Iris pigment epithelial cell (primary cell): ENCODE results near the gene CCDC88C.
A peak's percentile ranks its signal among the peaks of the same experiment; 100 is the strongest.

Source experiments
- DNase-seq: peaks from one replicate; pipeline ENCODE4 v3.0.0-alpha.2; 2011; ENCODE audit warnings: low read depth

The CCDC88C gene

GRCh38 chr14:91305650-91306431 lies 111.8 kb downstream of the CCDC88C start:
- DNase-seq, result no peak

DNA sequence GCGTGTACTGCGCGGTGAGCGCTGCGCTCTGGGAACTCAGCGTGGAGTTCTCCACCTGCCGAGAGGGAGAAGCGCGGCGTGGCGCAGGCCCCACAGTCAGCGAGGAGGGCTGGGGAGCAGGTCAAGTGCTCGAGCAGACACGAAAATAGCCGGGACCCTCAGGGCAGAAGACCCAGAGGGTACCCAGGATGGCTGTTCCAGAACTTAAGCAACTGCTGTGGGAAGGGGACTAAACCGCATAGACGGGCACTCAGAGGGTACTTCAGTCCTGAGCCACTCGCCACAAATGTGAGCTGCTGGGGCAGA lies 113.7 kb downstream of the CCDC88C start:
- no peak for DNase-seq

GRCh38 chr14:91303091-91303923 lies 114.3 kb downstream of the CCDC88C start:
- no peak for DNase-seq

DNA sequence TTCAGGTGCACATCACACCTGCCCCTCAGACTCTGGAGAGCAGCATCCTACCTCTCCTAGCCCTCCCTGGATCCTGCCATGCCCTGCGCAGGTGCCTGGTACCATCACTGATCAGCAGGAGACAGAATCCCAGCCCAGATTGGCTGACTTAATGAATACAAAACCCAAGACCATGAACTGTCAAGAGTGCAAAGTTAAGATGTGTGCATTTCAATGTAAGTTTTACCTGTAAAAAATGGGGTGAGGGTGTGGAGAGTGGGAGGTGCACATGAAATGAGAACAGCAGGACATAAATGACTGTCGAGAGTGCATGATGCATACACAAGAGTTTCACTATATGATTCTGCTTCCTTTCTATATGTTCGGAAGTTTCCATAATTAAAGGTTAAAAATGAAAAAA lies 115.2 kb downstream of the CCDC88C start:
- DNase-seq, result no peak

DNA sequence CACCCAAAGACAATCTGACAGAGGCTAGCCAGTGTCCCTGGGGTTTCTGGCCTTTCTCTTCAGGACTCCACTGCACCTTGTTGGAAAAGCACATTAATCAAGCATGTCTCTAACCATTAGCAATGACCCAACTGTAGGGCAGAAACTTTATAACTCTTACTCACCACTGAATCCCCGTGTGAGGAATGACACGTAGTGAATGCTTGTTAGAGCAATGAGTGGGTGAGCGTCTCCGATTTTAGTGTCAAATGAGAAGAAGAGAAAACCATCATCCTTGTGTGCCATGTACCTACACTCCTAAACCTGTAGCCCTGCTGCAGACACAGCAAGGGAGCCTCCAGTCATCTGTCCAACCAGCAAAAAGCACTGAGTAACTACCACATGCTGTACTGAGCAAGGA lies 116.7 kb downstream of the CCDC88C start:
- DNase-seq, result no peak

DNA sequence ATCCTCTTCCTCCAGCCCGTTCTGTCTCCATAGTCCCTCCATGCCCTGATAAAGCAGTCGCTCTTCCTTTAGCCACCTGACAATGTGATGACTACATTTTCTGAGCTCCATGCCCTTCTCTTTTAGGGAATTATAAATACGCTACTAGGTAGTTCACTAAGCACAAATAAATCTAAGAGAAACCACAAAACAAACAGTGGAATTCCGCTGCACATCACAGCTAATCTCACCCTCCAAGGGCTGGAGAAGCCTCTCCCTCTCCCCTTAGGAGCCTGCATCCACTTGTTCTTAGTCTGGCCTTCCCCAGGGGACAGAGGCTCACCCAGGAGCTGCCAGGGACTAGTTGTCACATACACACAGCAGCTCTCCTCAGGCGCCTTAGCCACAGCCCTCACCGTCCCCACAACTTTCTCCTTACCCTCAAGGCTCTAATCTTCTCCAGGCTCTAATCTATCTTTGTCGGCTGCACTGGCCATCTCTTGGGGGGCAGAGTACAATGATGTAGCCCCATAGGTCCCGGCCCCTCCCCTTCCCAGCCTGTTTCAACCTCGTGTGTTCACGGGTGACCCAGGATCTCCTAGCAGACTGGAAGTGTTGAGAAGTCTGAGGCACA lies 117.2 kb downstream of the CCDC88C start:
- DNase-seq, result peak; percentile 29

DNA sequence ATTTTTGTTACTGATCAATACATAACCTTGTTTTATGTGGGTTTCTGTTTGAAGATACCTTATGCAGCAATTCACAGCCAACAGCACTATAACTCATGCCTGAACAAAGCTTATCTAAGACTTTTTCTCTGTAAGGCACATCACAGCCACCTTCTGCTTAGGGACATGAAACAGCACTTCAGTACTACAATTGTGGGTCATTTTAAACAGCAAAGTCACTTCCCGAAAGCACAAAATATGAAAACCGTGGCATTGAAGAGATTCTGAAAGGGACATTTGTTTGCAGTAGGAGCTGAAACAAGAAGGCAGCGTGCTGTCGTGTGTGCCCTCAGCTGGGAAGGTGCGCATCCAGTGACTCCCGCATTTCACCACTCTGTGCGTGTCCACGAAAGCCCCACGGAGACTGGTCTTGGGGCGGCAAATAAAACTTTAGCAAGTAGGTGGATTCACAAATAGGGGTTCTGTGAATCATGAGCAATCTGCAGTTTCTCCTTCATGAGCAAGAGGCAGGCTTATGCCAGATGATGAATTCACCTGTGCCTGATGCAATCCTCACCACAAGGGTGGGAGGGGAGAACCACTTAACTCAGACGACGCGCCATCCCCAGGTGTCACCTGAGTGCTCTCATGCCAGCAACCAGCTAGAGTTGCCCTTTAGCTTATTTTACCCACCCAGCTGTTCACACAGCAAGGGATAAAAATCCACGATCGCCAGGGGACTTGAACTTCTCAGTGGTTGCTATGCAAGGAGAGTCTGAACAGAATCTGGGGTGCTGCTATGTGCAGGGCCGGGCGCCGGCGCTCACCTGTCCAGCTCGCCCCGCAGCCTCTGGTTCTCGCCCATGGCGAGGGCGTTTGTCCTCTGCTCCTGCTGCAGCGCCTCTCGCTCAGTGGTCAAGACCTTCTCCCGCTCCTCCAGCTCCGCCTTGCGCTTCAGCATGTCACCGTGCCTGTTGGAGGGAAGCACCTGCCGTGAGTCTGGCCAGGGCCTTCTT lies 118.2 kb downstream of the CCDC88C start:
- no peak for DNase-seq

DNA sequence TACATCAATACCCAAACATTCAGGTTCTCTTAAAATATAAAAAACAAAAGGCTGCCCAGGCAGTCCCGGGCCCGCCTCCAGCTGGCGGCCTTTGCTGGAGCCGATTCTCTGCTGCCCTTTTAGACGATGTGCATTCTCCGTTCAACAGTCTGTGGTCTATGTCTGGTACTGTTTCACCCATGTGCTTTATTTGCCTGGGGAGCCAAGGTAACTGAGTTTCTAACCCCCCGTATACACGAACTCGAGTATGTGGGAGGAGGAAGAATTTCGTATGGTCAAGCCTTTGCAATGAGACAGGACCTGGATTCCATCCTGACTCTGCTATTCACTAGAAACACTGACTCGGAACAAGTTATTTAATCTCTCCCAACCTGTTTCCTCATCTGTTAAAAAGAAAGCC lies 119.0 kb downstream of the CCDC88C start:
- DNase-seq, result no peak

- no peak for DNase-seq
Observed at GRCh38 chr14:91297081-91297711, 120.4 kb downstream of the CCDC88C start.

GRCh38 chr14:91295851-91296796 lies 121.5 kb downstream of the CCDC88C start:
- DNase-seq, result no peak

- DNase-seq, result no peak
Observed at GRCh38 chr14:91295276-91295845, 122.3 kb downstream of the CCDC88C start.

GRCh38 chr14:91294153-91294552 lies 123.5 kb downstream of the CCDC88C start:
- no peak for DNase-seq

GRCh38 chr14:91293281-91293680 lies 124.3 kb downstream of the CCDC88C start:
- DNase-seq, result no peak

DNA sequence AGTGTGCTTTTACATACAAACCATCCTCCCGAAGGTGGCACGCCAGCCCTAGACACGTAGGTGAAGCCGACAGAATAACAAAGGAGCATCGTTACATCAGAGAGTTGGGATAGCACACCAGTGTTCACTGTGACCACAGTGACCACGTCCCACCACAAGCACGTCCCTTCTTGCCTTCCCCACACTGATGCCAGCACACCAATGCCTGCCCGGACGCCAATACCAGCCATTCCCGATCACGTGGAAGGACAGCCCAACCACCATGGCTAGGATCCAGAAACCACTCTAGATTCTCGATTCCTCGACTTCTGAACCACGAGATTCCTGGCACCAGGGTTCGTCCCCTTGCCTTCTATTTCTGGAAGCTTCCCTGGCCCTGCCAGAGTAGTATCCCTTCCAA lies 125.1 kb downstream of the CCDC88C start:
- DNase-seq, result no peak

DNA sequence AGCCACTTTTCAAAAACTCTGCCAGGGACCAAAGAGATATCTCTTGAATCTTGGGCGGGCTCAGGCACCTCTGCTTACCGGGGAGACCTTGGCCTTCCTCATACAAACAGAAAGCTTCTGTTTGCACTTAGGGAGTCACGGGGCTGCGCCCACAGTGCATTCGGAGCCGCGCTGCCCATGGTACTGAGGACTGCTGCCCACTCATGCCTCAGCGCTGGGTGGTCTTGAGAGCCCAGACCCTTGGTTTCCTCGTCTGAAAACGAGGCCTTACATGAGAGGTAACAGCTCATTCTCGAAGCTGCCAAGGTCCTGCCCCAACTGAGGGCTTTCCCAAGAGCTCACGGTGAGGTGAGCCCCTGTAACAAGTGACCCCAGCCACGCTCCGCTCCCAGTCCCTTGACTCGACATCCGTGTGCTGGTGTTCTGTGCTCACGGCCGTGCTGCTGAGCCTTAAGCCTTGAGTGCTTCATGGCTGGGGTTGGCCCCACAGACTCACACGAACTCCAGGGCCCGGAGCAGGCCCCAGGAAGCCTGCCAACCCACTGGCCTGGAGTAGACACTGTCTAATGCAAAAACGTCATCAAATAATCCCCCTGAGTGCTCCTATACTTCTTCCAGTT lies 125.7 kb downstream of the CCDC88C start:
- DNase-seq, result no peak

- DNase-seq, result no peak
Observed at GRCh38 chr14:91290986-91291385, 126.6 kb downstream of the CCDC88C start.

- no peak for DNase-seq
Observed at GRCh38 chr14:91289464-91289863, 128.2 kb downstream of the CCDC88C start.

- DNase-seq, result no peak
Observed at GRCh38 chr14:91288876-91289275, 128.7 kb downstream of the CCDC88C start.

GRCh38 chr14:91286530-91286937 lies 131.1 kb downstream of the CCDC88C start:
- DNase-seq, result peak; percentile 56
